ENCODE data around the gene HOXA7. TPM values are rescaled to one million over a fixed set of nuclear protein-coding genes. Genes with fewer than 3 reads are reported as not detected.

HOXA7 gene
- total and polyA plus RNA-seq, 2 donors (not counting 1 experiment from before 2014, with no cell fraction given): 0.37 TPM; not detected in 1

DNA sequence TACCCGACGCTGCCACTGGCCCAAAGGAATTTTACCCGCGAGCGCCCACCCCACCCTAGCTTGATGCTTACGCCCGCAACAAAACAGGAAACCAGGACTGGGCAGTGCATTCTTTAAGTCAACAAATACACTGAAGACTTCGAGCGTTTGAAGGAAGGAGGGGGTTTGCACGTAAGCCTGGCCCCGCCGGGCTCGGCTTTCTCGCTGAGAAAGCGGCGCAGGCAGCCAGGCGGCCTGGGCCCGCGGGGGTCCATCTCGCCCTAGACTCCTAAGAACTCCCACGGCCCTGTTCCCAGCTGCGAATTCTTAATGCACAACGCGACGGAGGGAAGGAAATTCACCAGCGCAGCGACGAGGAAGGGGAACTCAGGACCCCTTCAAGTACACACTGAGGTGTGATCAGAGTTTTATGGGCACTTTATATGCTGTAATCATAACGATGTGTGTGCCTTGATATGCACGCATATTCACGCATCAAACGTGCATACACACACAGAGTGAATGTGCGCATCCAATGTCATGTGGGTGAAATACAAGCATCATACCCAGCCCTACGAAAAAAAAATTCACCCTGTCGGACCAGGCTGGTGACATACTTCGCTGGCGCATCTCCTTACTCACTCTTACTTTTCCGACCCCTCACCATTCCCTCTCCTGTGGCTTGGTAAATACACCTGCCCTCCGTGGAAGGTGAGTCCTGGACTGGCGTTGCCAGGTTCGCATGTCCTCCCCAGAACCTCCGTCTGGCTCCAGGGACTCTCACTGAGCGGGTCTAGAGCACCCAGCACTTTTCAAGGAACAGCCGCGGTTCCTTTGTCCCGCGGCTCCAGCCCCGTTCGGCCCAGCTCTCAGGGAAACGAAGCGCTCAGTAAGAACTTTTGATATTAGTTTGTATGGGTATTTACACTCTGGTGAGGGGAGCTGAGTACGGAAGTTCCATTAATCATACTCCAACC lies 49.1 kb upstream of the HOXA7 start:
- ATAC-seq (ENCODE audit: low read depth): no peak
- POLR2A ChIA-PET: no interaction called here
- no peaks in the 10 kb centered on the region for H3K9me3 Mint-ChIP-seq (ENCODE audit: insufficient read depth)
- peak; percentile 45 for DNase-seq
- Histone ChIP-seq H3K27ac (ENCODE audit: low read length in 2 of 2) (no peak overlapping the region), H3K27me3 (replicated peaks in 1 of 4; ENCODE audit: control extremely low read depth in 1 of 4, control insufficient read depth in 3 of 4, insufficient read depth in 4 of 4, low read length in 3 of 4) (peaks cover 1 to 97% (median 91%) of the 10 kb centered on the region in 4 experiments), H4K20me1 (ENCODE audit: control insufficient read depth, insufficient read depth, low read length, poor library complexity, severe bottlenecking) (no peaks in the 10 kb centered on the region), H3K79me2 (ENCODE audit: control insufficient read depth, insufficient read depth, low read length) (no peaks in the 10 kb centered on the region), H3K4me3 (ENCODE audit: control extremely low read depth in 1 of 5, extremely low read depth in 1 of 5, insufficient read depth in 1 of 5, low read depth in 2 of 5, low read length in 4 of 5) (no peak overlapping the region), H3K4me1 (ENCODE audit: control insufficient read depth in 2 of 2, insufficient read depth in 2 of 2, low read length in 2 of 2) (peaks cover 34 to 55% of the 10 kb centered on the region in 2 donors), H3K4me2 (replicated peaks; ENCODE audit: low read depth, low read length, poor library complexity, severe bottlenecking) (peak overlapping the region; percentile 9), H3K36me3 (replicated peaks in 1 of 2; ENCODE audit: control extremely low read depth in 1 of 2, control insufficient read depth in 1 of 2, extremely low read depth in 1 of 2, insufficient read depth in 2 of 2, low read length in 1 of 2) (no peaks in the 10 kb centered on the region), H3K9ac (ENCODE audit: low read length) (no peak overlapping the region), H3K9me3 (ENCODE audit: control extremely low read depth in 1 of 3, control insufficient read depth in 2 of 3, insufficient read depth in 1 of 3, low read length in 2 of 3) (peaks cover 1 to 46% (median 6%) of the 10 kb centered on the region in 3 donors), H2AFZ (ENCODE audit: insufficient read depth, low read depth, low read length, poor library complexity, severe bottlenecking) (no peak overlapping the region)
- TF ChIP-seq EZH2 (IDR thresholded peaks at IDR 0.05; ENCODE audit: borderline replicate concordance, insufficient read depth, low read depth, low read length, poor library complexity, severe bottlenecking) (peak; percentile 64), CTCF (IDR thresholded peaks at IDR 0.05) (no peak)
- peaks cover 34% of the 10 kb centered on the region for H3K4me1 Mint-ChIP-seq
- intact Hi-C loops (cut with micrococcal nuclease): loop anchor here (2.0 kb wide), 1 partner anchor 21 kb away; the partner anchor contains the start of gene HOXA11
- peak overlapping the region; percentile 41 for H3K4me3 Mint-ChIP-seq
- H3K27me3 Mint-ChIP-seq: peaks cover 90% of the 10 kb centered on the region
- H3K27ac Mint-ChIP-seq: peak overlapping the region; percentile 37
- CTCF ChIA-PET: interaction anchor here (0.8 to 2.4 kb wide), 4 partner anchors 9 to 13 kb away, joined by 3 to 7 read pairs (median 4); no protein-coding TSS in a partner anchor
- WGBS (ENCODE audit: insufficient coverage): 11% methylated on average over 38 of the region's 52 CpGs

Data from B cell (primary cell).